Activated CD4-positive, alpha-beta T cell treated with anti-CD3 and anti-CD28 coated beads, Interleukin-2, amount 50 U/mL, for 4 hours (primary cell): ENCODE data around the gene FBXL22.

Source experiments
- DNase-seq, 2 experiments: peaks; one replicate each; pipeline ENCODE4 v3.0.0-alpha.2; 2020

Gene FBXL22, protein sequence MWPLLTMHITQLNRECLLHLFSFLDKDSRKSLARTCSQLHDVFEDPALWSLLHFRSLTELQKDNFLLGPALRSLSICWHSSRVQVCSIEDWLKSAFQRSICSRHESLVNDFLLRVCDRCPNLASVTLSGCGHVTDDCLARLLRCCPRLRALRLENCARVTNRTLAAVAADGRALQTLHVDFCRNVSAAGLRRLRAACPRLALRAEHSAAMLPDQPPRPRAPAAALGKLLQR

DNA sequence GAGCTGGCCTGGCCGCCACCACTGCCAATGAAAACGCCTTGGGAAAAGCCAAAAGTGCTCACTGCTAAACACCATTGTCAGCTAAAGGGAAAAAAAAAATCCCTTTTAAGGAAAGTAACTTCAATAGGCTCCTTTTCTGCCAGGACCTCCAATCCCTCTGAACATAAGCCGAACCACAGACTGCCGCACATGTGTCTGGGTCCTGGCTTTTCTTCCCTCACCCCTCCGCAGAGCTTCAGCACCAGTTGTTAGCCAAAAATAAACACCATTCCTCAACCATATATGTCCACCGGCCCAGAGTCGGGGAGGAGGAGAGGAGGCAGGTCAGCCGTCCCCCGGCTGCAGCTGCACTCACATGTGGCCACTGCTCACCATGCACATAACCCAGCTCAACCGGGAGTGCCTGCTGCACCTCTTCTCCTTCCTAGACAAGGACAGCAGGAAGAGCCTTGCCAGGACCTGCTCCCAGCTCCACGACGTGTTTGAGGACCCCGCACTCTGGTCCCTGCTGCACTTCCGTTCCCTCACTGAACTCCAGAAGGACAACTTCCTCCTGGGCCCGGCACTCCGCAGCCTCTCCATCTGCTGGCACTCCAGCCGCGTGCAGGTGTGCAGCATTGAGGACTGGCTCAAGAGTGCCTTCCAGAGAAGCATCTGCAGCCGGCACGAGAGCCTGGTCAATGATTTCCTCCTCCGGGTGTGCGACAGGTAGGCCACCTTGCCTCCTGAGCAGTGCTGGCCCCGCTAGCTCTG is at the start of gene FBXL22:
TSS of gene FBXL22 (plus strand) at position 350 of the 753 bp plus-strand sequence. CDS start at position 356, 6 bp downstream.
- DNase-seq: no peak

DNA sequence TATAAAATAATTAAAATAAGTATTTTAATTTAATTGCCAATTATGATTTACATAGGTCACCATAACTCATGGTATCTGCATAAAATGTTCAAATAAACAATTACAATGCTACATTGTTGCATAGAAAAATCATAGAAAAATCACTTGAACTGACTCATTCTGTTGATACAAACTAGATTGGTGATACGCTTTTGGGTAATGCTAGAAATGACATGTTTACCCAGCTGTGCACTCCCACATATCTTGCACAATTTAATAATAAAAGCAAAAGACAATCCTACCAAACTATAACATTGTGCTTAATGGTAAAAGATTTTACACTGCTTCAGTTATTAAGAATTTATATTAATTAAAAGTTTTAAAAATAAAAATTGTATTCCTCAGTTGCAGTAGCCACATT is 45.8 kb upstream of the FBXL22 start:
- DNase-seq: no peak

DNA sequence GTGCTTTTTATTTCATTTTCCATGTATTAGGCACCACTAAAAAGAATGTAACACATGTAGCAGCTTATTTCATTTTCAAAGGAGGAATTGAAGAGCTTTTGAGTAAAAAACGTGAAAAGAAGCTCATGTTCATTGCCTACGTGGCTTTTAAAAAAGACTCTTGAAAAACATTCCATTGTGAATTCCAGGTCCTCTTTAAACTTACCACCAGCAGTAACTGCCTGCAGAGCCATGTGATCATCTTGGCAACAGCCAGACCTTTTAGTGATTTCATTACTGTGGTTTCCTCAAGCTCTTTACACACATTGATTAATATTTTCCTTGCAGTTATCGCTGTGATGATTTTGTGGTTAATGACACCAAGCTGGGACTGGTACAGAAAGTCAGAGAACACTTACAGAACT is 43.8 kb upstream of the FBXL22 start:
- no peak for DNase-seq

DNA sequence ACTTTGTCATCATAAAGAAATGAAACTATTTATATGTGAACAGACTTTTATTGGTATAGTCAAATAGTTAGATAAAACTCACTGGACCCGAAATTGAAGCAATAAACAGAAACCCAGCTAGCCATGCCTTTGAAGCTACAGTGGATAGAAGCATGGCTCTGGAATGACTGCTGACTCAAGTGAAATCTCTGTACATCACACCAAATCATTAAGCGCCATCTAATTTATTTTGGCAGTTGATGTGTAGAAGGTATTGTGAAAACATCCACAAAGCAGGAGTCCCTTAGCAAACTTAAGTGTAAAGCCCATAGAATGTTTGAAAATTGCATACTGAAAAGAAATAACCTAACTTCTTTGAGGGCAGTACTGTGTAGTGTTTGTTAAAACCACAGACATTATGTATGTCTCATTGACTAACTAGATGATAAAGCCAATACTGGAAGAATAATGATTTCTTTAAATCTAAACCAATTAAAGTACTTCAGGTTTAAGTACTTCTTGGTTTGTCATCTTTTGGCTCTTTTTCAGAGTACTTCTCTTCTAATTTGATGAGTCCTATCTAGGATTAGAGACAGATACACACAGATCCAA is 42.8 kb upstream of the FBXL22 start:
- no peak for DNase-seq

DNA sequence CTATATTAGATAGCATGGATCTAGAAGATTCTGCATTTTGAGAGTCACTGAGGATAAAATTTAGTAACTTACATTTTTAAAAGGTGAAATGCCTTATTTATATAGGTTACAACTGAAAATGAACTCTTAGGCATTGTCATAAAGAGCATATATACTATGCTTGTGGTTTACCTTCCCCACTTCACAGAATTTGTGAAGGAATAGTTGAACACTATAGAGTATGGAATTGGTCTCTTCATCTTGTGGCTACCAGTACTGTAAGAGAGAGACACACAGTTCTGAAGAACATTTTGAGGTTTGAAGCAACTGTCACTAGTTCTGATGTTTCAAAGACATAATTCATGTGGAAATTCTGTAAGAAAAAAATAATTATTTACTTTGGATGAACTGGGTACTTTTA is 41.7 kb upstream of the FBXL22 start:
- DNase-seq: no peak

DNA sequence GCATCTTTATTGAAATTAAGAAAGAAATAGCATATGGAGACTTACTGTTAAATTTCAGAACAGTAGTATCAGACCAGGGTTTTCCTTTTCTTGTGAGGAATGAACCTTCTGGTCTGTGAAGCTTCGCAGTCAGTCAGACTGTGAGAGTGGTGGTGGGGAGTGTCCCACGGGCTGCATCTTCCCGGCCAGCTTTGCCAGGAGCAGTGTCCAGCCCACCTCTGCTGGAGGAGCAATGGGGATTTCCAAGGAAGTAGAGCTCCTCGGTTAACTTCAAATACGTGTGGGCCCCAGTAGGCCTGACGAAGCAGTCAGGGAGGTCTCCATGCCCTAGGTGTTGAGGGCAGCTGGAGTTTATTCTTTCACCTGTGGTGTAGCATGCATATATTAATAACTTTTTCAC is 40.9 kb upstream of the FBXL22 start:
- no peak for DNase-seq

DNA sequence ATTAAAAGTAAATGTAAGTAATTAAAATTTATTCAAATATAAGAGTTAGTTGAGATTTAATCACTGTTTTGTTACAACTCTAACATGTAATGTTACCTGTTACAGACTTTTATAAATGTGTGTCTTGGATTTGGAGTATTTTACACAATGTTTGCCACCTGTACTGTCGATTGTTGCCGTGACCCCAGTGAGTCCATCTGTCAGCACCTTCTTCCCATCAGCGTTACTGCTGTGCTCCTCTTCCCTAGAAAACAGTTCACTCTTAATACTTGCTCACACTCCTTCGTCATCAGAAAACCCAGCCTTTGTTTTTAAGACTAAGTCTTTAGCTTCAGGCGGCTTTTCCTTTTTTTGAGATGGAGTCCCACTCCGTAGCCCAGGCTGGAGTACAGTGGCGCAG is 40.5 kb upstream of the FBXL22 start:
- no peak for DNase-seq

DNA sequence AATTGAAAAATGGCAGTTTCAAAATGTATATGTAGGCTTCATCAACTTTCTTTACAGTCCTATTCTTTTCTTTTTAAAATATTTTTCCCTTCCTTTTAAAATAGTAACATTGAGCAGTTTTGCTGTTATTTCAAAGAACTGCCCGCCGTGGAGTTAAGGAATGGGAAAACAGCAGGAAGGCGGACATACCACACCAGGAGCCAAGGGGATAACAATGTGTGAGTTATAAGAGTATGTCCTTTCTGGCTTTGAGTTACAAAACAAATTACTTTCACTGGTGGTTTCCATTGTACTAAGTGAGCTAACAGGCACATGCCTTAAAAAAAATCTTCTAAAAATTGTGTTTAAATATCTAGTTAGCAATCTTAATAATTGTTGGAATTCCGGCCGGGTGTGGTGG is 37.4 kb upstream of the FBXL22 start:
- no peak for DNase-seq

DNA sequence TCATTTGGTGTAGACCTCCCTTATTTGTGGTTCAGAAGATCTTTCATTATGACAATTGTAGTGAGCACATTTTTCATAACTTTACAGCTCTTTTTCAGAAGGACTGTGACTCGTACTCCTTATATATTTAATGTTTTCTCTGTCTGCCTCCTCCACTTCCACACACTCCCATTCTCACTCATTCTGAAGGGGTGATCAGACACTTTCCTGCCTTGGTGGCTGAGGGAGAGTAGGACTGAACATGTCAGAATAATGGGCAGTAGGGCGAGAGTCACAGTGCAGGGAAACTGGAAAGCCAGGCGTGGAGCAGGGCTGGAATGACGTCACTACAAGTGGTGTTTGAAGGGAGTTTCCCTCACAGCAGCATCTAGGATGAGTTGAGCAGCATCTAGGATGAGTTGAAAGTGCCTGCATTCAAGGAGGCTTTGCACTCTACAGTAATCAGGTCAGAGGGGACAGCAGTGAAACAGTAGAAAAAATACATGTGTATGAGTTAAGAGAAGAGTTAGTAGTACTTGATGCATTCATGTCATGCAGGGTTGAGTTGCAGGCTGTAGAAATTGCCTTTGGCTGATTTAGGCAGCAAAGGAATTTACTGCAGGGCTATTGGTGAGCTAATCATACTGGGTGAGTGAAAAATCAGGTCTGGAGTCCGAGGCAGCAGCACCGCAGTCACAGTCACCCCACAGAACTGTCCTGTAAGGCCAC is 36.3 kb upstream of the FBXL22 start:
- no peak for DNase-seq

DNA sequence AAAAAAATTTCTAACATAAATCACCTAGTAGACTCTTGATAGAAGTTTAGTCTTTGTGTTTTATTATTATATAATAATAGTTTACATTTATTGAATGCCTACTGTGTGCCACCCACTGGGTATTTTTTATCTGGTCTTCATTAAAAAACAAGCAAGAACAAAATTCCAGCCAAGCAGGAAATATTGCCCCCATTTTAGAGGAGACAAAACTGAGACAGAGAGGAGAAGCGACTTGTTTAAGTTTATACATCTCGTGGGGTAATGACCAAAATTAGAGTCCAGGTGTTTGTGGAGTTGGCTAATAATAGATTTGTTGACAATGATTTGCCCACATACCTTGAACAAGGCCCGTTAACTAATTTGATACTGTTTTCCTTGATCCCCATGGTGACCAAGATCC is 33.1 kb upstream of the FBXL22 start:
- DNase-seq: no peak

DNA sequence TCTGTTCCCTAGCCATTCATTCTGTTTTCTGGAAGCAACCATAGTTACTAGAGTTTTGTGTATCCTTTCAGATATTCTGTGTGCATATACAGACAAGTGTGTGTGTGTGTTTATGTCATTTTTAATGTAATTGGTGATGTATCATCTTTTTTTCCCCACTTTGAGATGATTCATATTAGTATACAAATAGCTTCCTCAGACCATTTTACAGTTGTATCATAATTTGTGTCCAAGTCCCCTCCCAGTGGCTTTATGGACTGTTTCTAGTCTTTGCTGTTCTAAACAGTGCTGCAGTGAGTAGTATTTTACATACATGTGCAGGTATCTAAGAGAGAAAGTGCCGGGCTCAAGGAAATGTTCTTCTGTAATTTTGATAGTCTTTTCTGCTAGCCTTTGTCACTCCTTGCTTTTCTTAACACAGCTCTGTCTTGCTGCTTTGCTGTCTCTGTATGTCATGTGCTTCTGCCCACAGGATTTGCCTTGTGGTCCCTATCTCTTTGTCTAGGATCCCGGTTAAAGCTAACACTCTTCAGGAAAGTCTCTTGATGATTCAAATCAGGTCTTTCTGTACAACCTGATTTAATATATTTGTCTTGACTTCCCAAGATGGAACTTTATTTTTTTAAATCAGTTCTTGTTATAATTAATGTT is 31.5 kb upstream of the FBXL22 start:
- DNase-seq: no peak

DNA sequence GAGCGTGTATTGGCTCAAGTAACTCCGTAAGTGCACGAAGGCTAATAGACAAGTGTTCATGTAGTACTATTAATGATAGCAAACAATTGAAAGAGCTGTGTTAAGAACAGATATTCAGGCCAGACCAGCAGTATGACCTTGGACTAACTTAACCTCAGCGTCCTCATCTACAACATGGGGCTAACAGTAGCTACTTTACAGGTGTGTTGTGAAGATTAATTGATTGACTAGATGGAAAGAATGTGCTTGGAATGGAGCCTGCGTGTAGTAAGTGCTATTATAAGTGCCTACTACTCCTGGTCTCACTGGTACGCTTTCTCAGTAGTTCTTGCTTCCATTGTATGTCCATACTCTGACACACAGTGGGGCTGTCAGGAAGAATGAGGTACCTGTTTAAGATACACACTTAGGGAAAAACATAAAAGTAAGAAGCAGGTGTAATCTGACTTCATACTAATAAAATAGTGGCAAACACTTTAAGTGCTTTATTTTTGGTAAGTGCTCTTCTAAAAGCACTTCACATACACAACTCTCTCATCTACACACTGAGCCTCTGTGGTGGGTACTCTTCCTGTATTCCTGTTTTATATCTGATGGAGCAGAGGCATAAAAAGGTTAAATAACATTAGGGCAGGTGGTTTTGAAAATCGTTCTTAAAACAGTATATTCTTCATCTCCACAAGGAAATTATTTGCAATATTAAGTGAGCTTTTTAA is 24.3 kb upstream of the FBXL22 start:
- DNase-seq: no peak

DNA sequence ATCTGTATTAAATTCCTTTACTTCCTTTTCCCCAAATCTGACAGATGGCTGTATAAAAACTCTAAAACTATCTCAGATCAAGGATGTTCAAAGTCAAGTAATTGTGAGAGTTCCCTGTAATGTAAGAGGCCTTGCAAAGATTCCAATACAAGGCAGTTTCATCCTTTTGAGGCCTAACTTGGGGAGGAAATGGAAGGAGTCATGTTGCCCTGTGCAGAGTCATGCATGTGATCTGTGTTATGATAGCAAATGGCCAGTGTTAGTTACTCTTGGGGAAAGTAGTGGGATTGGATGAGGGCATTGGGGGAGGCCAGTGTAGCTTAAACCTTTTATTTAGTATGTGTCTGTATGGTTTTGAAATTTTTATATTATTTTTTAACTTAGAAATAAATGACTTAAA is 23.7 kb upstream of the FBXL22 start:
- no peak for DNase-seq

DNA sequence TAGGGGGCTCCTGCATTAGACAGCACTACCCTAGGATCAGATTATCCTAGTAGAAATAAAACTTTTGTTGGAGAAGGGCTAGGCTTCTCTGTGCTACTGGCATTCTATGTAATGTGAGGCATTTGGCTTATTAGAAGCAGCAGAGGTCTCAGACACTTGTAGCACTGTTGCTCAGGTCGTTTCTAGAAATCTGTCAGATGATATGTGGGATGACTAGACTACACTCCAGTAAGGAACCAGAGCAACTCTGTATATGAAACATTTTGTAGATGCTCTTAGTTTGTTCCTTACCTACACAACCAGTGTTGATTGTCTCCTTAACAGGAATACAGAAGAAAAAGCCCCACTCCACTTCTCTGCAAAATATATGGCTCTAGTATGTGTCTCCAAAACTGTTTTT is 21.9 kb upstream of the FBXL22 start:
- DNase-seq: no peak

DNA sequence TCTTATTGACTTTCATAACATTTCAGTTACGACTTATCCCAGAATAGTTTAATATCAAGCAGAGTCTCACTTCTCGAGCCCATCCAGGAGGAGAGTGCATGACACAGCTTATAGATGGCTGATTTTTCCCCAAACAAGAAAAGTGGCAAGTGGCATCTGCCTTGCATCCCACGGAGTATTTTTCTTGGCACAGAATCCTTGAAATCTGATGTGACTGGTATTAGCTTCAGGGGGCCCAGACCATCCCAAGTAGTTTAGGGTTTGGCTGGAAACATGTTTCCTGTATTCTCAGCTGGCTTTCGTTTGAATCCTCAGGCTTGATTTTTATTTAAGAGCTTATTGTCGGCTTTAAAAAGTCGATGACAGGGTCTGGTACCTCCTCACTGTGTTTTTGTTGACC is 20.7 kb upstream of the FBXL22 start:
- DNase-seq: no peak

DNA sequence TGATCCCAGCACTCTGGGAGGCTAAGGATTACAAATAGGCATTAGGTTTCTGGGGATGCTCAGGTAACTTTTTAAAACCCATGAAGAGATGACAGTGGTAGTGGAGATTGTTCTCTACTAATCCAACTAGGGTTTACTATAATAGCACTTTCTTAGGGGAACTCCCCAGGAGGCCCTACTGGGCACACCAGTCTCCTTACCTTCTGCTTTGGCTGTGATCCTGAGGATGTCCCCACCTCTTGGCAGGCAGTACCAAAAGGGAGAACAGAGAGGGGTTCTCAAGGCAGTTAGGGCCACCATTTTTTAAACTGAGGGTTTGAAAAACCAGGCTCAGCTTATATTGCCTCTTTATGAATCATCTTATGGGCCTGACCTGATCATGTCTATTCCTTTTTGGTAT is 15.0 kb upstream of the FBXL22 start:
- no peak for DNase-seq

DNA sequence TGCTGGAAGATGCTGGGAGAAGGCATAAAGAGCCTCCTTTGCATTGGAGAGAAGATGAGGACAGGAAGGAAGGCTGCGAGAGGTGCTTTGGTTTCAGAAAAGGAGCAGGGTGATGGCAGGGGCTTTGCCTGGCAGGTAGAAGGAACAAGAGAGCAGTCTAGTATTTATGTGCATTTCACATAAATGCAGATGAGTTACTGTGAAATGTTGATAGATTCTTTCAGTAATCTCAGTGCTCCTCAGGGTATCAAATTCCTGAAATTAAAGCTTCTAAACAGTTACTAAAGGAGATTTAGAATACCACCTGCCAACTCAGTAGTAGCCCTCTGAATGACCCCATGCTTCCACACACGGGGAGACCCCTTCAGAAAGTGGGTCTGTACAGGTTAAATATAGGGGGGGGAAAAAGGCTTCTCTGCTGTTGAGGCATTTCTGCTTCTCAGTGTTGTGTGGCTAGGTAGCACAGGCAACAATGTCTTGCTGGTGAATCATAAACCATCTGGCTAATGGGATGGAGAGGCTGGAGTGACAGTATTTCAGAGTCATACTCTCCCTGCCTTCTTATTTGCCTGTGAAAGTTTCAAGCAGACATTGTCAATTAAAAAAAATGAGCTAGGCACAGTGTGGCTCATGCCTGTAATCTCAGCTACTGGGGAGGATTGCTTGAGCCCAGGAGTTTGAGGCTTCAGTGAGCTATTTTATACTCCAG is 14.3 kb upstream of the FBXL22 start:
- DNase-seq: no peak

DNA sequence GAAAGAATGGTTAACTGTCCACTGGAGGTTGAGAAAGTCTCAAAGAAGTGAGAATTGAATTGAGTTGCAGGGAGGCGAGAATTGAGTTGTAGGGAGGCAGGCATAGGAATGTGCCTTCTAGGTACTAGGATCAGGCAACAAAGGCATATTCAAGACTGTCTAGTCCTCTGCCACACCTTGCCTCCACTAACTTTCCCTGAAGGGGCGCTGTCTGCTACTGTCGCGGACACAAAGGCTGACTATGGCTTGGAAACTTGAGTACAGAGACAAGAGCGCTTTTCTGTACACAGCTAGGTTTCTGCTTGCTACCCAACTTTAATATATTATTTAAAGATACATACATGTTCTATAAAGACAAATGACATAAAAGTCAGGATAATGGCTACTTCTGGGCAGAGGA is 10.4 kb upstream of the FBXL22 start:
- no peak for DNase-seq

DNA sequence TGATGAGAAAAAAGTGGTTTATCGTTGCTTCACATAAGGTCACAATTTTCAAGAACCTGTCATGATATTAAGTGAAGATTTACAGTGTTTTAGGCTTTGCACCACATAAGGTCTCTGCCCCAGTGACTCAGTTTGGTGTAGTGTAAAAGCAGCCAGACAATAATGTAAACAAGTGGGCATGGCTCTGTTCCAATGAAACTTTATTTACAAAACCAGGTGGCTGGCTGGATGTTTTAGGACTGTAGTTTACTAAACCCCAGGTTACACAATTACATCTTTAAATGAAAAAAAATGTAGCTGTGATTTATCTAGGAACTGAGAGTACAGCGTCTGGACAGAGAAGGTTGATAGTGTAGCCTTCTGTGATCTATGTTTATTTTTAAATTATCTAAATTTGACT is 9.7 kb upstream of the FBXL22 start:
- DNase-seq: no peak

DNA sequence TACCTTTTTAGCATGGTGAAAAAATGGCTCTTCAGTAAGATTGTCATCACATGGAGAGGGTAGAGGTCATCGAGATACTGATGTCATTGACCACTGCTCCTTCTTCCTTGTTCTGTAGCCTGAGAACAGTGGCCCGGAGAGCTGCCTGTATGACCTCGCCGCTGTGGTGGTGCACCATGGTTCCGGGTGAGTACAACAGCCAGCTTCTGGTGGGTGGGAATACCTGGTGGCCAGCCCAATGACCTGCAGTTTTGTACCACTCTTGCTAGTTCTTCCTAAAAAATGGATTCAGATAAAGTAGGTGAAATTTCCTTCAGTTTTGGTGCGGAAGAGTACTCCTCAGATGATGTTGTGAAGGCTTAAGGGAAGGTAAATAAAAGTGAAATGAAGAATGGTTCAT is 8.4 kb upstream of the FBXL22 start:
- no peak for DNase-seq

DNA sequence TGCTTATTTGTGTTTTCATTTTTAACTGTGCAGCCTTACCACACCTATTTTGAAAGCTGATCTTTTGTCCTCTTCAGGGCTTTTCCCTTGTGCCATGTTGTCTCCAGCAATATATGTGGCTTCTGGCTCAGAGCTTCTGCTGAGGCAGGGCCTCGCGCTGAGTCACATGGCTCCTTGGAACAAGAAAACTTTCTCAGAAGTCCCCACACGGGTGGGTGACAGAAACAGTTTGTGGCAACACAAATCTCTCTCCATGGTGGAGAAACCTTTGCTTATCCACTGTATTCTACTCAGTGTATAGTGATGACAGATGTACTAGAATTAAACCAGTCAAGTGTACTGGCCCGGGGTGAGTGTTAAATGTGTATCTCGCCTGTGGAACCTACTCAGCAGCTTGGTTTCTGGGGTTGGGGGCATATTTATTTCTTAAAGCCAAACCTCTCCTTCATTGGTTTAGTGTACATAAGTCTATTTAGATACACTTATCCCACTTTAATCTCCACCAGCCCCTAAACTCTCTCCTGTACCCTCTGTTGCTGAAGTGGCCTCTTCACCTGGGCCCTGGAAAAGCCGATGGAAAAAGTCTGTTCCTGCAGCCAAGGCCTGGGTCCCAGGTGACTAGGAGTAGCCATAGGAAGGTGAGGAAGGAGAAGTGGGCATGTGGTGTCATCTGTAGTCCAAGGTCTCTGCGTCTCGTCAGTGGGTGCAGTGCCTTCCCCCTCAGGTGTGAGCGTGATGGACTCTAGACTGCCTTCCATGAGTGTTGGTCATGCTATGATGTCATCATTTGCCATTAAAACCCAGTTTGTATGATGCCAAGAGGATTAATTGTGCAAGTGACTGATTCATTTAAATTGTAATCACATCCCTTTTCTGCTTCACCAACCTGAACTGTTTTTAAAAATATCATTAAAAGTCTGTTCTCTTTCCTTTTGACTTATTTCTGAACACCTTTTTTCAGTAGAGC is 3.2 kb upstream of the FBXL22 start:
- DNase-seq: peak in 1 of 2 experiments; percentile 29
